HG02610 (cell line): ENCODE results near the gene WDR20.
"Not testable (repeated sequence)": the region's sequence is repeated elsewhere in the genome, so short reads cannot be mapped to it uniquely, and the experiment has no call there.

Experiments
- ATAC-seq: cut with Tn5 transposase; IDR thresholded peaks from one replicate; pipeline ENCODE4 v1.9.1; 2021; ENCODE audit warnings: mild to moderate bottlenecking, moderate library complexity; ENCODE audit not compliant: unreplicated experiment

WDR20 gene

GRCh38 chr14:102164241-102164641 is 24.5 kb downstream of the WDR20 start:
- ATAC-seq, result no peak

GRCh38 chr14:102164965-102165364 is 25.3 kb downstream of the WDR20 start:
- ATAC-seq, result no peak

GRCh38 chr14:102170061-102170460 is 30.4 kb downstream of the WDR20 start:
- ATAC-seq, result no peak

GRCh38 chr14:102171173-102172020 is 31.7 kb downstream of the WDR20 start:
- no peak for ATAC-seq

GRCh38 chr14:102172021-102172272 is 32.2 kb downstream of the WDR20 start:
- ATAC-seq, result not testable (repeated sequence)

GRCh38 chr14:102172721-102173120 is 33.0 kb downstream of the WDR20 start:
- not testable (repeated sequence) for ATAC-seq

GRCh38 chr14:102177161-102177560 is 37.5 kb downstream of the WDR20 start:
- ATAC-seq, result no peak

GRCh38 chr14:102178806-102179205 is 39.1 kb downstream of the WDR20 start:
- ATAC-seq, result no peak

GRCh38 chr14:102180248-102180998 is 40.7 kb downstream of the WDR20 start:
- no peak for ATAC-seq

- ATAC-seq, result no peak
Measured at GRCh38 chr14:102181187-102181586, 41.5 kb downstream of the WDR20 start.

GRCh38 chr14:102182190-102182589 is 42.5 kb downstream of the WDR20 start:
- no peak for ATAC-seq

GRCh38 chr14:102182936-102183619 is 43.4 kb downstream of the WDR20 start:
- no peak for ATAC-seq

GRCh38 chr14:102183886-102184285 is 44.2 kb downstream of the WDR20 start:
- ATAC-seq, result no peak

- no peak for ATAC-seq
Measured at GRCh38 chr14:102184316-102185035, 44.8 kb downstream of the WDR20 start.

- no peak for ATAC-seq
Measured at GRCh38 chr14:102185360-102185759, 45.7 kb downstream of the WDR20 start.

- no peak for ATAC-seq
Measured at GRCh38 chr14:102187044-102187443, 47.3 kb downstream of the WDR20 start.

GRCh38 chr14:102187568-102188001 is 47.9 kb downstream of the WDR20 start:
- no peak for ATAC-seq

- ATAC-seq, result no peak
Measured at GRCh38 chr14:102188187-102188586, 48.5 kb downstream of the WDR20 start.

GRCh38 chr14:102189874-102190273 is 50.2 kb downstream of the WDR20 start:
- no peak for ATAC-seq

- no peak for ATAC-seq
Measured at GRCh38 chr14:102192840-102193502, 53.3 kb downstream of the WDR20 start.

GRCh38 chr14:102194856-102195255 is 55.2 kb downstream of the WDR20 start:
- no peak for ATAC-seq
